ENCODE measurements around the gene DR1. TPM values are rescaled to one million over a fixed set of nuclear protein-coding genes. Genes with fewer than 3 reads are reported as not detected.

Gene DR1
- total and polyA plus RNA-seq, 4 donors, result 32.6 to 61.9 (median 46.4) TPM

- no peaks in the 10 kb centered on the region for H3K27me3 ChIP-seq (ENCODE audit: control insufficient read depth, insufficient read depth, low read length)
- H3K4me1 ChIP-seq (ENCODE audit: control insufficient read depth, insufficient read depth, low read length), result no peaks in the 10 kb centered on the region
- no peaks in the 10 kb centered on the region for H3K9me3 ChIP-seq (ENCODE audit: control insufficient read depth, insufficient read depth, low read length)
- H3K36me3 ChIP-seq (ENCODE audit: control insufficient read depth, insufficient read depth, low read length), result no peaks in the 10 kb centered on the region
- DNase-seq (ENCODE audit: low read depth in 4 of 6, low spot score in 6 of 6), result no peak
- no peak overlapping the region for H3K27ac ChIP-seq (ENCODE audit: low read depth, low read length)
- WGBS (ENCODE audit: insufficient coverage), result 17% methylated on average over 2 of the region's 2 CpGs
- H3K4me3 ChIP-seq (ENCODE audit: low read depth, low read length), result no peak overlapping the region
These were observed 65.3 kb downstream of the DR1 start for GRCh38 chr1:93411000-93411399.

GRCh38 chr1:93414749-93415148 is 69.0 kb downstream of the DR1 start:
- Histone ChIP-seq H3K27ac (ENCODE audit: low read depth, low read length) (no peak overlapping the region), H3K4me1 (ENCODE audit: control insufficient read depth, insufficient read depth, low read length) (no peaks in the 10 kb centered on the region), H3K9me3 (ENCODE audit: control insufficient read depth, insufficient read depth, low read length) (no peaks in the 10 kb centered on the region), H3K36me3 (ENCODE audit: control insufficient read depth, insufficient read depth, low read length) (no peaks in the 10 kb centered on the region), H3K4me3 (ENCODE audit: low read depth, low read length) (no peak overlapping the region), H3K27me3 (ENCODE audit: control insufficient read depth, insufficient read depth, low read length) (no peaks in the 10 kb centered on the region)
- WGBS (ENCODE audit: insufficient coverage), result 67% methylated on average over 1 of the region's 3 CpGs
- DNase-seq (ENCODE audit: low read depth in 4 of 6, low spot score in 6 of 6), result no peak

- Histone ChIP-seq H3K9me3 (ENCODE audit: control insufficient read depth, insufficient read depth, low read length) (no peaks in the 10 kb centered on the region), H3K36me3 (ENCODE audit: control insufficient read depth, insufficient read depth, low read length) (no peaks in the 10 kb centered on the region), H3K27ac (ENCODE audit: low read depth, low read length) (no peak overlapping the region), H3K4me3 (ENCODE audit: low read depth, low read length) (no peak overlapping the region), H3K27me3 (ENCODE audit: control insufficient read depth, insufficient read depth, low read length) (no peaks in the 10 kb centered on the region), H3K4me1 (ENCODE audit: control insufficient read depth, insufficient read depth, low read length) (no peaks in the 10 kb centered on the region)
- 76% methylated on average over 2 of the region's 3 CpGs for WGBS (ENCODE audit: insufficient coverage)
- DNase-seq (ENCODE audit: low read depth in 4 of 6, low spot score in 6 of 6), result peak in 1 of 6 donors; percentile 11
These were observed 69.6 kb downstream of the DR1 start for GRCh38 chr1:93415296-93415695.

GRCh38 chr1:93416183-93416582 is 70.5 kb downstream of the DR1 start:
- H3K36me3 ChIP-seq (ENCODE audit: control insufficient read depth, insufficient read depth, low read length), result no peaks in the 10 kb centered on the region
- 67% methylated on average over 1 of the region's 2 CpGs for WGBS (ENCODE audit: insufficient coverage)
- no peaks in the 10 kb centered on the region for H3K9me3 ChIP-seq (ENCODE audit: control insufficient read depth, insufficient read depth, low read length)
- H3K4me1 ChIP-seq (ENCODE audit: control insufficient read depth, insufficient read depth, low read length), result no peaks in the 10 kb centered on the region
- no peak overlapping the region for H3K4me3 ChIP-seq (ENCODE audit: low read depth, low read length)
- H3K27me3 ChIP-seq (ENCODE audit: control insufficient read depth, insufficient read depth, low read length), result no peaks in the 10 kb centered on the region
- no peak for DNase-seq (ENCODE audit: low read depth in 4 of 6, low spot score in 6 of 6)
- no peak overlapping the region for H3K27ac ChIP-seq (ENCODE audit: low read depth, low read length)

Small RNA genes lying within 50 kb of the gene (small RNA-seq; reads per million reads assigned to genes)
- gene RF00019 (ENCODE audit: low replicate concordance), result not detected

Other genes with a start within 250 kb of the DR1 start
- gene TMED5, start 165.5 kb upstream of the DR1 start, total RNA-seq, result 10 to 100 TPM; 32.3 to 76.1 TPM
- 10 to 100 TPM; 35.0 to 49.8 TPM for gene TMED5, start 165.5 kb upstream of the DR1 start, polyA plus RNA-seq (ENCODE audit: insufficient read length in 2 of 2)
- 1 to 10 TPM; 9.0 to 9.4 TPM for gene CCDC18, start 165.2 kb upstream of the DR1 start, total RNA-seq
- 1 to 10 TPM; 4.8 to 6.7 TPM for gene CCDC18, start 165.2 kb upstream of the DR1 start, polyA plus RNA-seq (ENCODE audit: insufficient read length in 2 of 2)
- gene FNBP1L, start 102.2 kb downstream of the DR1 start, total RNA-seq, result 10 to 100 TPM; 63.6 to 85.5 TPM
- 100 to 1,000 TPM; 126 to 138 TPM for gene FNBP1L, start 102.2 kb downstream of the DR1 start, polyA plus RNA-seq (ENCODE audit: insufficient read length in 2 of 2)